Erythroblast (primary cell): ENCODE measurements around the gene RPS6KA2.

Source experiments
- GATA1 ChIP-seq: IDR thresholded peaks from 2 replicates; pipeline ENCODE4 v1.6.1; 2011; ENCODE audit warnings: low read depth, mild to moderate bottlenecking, control low read depth, low read length, moderate library complexity
- POLR2A ChIP-seq: IDR thresholded peaks from 2 replicates; pipeline ENCODE4 v1.6.1; 2011; ENCODE audit warnings: mild to moderate bottlenecking, low read length

DNA sequence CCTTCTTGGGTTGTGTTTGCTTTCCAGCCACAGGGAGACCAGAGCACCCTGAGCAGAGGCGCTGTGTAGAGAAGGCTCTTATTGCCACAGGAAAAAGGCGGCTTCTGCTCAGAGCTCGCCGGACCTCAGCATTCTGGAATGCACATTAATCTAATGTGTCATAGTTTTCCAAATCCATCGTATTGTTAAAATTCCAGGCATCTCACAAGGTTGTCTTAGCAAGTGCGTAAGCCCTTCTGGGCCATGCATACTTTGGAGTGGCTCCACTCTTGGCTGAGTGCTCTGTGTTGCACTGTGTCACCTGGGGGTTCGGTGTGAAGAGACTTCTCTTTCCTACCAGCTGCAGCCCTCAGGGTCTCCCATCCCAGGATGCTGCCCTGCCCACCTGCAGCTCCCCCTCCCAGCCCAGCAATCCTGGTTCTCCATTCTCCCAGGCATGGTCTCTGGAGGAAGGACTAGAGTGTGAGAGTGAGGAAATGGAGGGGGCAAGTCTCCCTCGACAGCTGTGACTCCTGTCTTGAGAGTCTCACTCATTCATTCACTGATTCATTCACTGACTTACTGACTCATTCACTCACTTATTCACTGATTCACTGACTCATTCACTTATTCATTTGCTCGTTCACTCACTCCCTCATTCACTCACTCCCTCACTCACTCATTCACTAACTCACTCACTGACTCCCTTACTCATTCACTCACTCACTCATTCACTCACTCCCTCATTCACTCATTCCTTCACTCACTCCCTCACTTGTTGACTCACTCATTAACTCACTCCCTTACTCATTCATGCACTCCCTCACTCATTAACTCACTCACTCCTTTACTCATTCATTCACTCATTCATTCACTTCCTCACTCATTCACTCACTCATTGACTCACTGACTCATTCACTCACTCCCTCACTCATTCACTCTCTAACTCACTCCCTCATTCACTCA lies 160.6 kb downstream of the RPS6KA2 start:
- TF ChIP-seq POLR2A (no peak), GATA1 (no peak)
